HCEC 1CT (cell line): Measurements from ENCODE around the gene IKZF3.
A peak's percentile ranks its signal among the peaks of the same experiment; 100 is the strongest.
"Not testable (repeated sequence)": the region's sequence is repeated elsewhere in the genome, so short reads cannot be mapped to it uniquely, and the experiment has no call there.

ENCODE experiments used
- DNase-seq: peaks from one replicate; pipeline ENCODE4 v3.0.0-alpha.2; 2017

Gene IKZF3

GRCh38 chr17:39855911-39856649, 8.0 kb downstream of the IKZF3 start:
- DNase-seq = not testable (repeated sequence)

DNA sequence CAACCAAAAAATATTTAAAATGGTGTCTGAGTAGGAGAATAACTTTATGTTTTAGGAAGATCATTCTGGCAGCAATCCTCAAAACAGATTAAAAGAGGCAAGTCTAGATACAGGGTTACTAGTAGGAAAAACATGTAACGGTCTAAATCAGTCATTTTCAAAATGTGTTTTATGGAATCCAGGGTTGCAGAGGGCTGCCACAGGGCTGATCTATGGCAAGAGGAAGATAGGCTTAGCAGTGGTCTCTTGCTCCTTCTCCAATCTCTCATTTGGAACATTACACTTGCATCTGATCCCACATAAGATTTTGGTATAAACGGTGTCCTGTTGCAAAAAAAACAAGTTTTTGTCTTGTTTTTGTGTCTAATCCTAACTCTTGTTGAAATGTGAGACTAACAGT, 9.2 kb downstream of the IKZF3 start:
- DNase-seq = no peak

DNA sequence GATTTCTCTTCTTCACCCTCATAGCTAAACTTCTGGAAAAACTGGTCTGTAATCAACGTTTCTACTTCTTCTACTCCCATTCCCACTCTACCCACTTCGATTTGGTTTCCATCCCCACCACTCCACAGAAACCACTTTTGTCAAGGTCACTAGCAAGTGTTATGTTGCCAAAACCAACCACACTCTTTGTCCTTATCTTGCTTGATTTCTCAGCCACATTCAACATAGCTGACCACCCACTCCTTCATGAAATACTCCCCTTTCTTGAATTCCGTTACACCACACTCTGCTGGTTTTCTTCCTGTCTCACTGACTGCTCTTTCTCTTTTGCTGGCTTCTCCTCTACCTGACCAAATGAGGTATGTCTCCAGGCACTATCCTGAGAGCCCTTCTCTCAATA, 11.9 kb downstream of the IKZF3 start:
- no peak for DNase-seq

GRCh38 chr17:39850186-39850585, 13.9 kb downstream of the IKZF3 start:
- not testable (repeated sequence) for DNase-seq

- no peak for DNase-seq
Measured at GRCh38 chr17:39848600-39848999, 15.5 kb downstream of the IKZF3 start.

DNA sequence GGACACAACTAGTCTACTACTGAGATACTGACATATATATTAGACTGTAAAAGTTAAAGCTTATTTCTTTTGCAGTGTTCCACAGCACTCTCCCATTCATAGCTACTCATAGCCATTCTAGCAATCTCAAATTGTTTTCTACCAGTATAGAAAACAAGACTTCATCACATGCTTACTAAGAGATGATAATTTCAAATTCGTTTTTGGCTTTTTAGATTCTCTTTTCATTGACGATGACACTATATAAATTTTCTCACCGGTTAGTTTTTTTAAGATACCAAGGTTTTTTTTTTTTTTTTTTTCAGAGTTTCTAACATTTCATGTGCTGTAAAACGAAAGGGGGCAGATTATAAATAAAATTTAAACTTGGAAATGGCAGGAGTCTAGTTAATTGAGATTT, 17.9 kb downstream of the IKZF3 start:
- no peak for DNase-seq

- DNase-seq = peak; percentile 10
Measured at GRCh38 chr17:39845052-39845846, 18.9 kb downstream of the IKZF3 start.

DNA sequence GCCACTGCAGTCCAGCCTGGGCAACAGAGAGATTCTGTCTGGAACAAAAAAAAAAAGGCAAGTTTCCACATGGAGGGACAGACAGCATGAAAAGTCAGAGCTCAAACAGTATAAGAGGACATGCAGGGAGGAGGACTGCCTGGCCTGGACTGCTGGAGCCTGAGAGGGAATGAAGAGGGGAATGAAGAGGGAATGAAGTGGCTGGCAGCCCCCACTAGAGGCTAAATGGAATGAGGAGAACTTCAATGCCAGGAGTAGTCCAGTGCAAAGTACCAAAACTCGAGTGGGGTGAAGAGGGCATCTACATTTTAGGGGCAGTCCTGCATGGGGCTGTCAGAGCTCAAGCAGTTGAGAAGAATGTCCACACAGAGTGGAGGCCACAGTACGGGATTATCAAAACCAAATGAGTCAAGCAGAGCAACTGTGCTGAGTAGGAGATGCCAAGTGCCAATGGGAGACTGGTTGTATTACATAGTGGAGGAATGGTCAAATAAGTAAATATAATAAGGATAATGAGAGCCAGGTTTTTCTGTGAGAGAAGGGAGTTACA, 22.9 kb downstream of the IKZF3 start:
- DNase-seq = no peak

DNA sequence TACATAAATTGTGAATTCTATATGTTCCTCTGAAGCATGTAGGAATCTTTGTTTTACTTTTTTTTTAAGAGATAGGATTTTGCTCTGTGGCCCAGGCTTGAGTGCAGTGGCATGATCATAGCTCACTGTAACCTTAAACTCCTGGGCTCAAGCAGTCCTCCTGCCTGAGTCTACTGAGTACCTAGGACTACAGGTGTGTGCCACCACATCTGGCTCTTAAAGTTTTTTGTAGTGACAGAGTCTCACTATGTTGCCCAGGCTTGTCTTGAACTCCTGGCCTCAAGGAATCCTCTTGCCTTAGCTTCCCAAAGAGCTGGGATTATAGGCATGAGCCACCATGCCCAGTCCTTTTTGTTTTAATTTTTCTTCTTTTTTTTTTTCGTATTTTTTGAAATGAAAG, 25.3 kb downstream of the IKZF3 start:
- no peak for DNase-seq

DNA sequence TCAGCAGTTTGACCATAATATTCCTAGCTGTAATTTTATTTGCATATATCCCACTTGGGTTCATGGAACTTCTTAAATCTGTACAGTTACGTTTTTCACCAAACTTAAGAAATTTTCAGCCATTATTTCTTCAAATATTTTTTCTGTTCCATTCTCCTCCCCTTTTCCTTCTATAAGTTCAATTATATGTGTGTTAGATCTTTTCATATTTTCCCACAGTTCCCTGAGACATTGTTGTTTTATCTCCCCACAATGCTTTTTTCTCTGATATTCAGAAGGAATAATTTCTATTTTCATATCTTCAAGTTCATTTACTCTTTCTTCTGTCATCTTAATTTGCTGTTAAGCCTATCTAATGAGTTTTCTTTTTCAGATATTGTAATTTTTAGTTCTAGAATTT, 26.1 kb downstream of the IKZF3 start:
- no peak for DNase-seq

DNA sequence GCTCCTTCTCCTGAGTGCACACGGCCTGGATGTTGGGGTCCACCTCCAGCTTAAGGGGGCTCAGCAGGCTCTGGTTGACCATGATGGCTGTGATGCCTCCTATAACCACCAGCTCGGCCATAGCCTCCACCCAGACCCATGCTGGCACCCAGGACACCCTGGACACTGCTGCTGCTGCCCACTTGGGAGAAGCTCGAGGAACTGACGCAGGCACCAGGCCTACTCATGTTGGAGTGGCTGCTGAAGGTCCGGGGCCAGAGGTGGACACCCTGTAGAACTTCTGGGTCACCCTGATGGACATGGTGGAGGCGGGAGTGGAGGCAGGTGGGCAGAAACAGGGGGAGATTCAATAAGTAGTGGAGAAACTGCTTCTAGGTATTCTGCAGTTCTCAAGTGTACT, 28.0 kb downstream of the IKZF3 start:
- DNase-seq = no peak

DNA sequence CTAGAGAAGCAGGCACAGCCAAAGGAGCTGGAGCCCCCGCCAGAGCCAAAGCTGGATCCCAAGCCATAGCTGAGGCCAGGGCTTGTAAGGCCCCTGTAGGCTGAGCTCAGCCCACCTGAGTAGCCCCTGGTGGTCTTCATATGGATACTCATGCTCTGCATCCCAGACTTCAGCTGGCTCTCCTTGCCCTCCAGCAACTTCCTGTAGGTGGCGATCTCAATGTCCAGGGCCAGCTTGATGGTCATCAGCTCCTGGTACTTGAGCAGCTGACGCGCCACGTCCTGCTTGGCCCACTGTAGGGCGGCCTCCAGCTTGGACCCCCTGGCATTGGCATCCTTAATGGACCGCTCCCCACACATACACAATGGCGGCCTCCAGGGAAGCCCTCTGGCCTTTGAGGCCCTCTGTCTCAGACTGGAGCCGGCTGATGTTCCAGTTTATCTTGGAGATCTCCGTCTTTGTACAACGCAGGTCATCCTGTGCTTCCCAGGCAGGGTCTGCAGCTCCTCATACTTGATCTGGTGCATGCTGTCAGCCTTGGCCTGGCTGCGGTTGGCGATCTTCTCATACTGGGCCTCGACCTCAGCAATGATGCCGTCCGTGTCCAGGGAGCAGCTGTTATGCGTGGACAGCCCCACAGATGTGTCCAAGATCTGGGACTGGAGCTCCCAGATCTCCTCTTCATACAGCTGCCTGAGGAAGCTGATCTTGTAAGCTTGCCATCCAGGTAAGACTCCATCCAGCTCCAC, 28.9 kb downstream of the IKZF3 start:
- no peak for DNase-seq

GRCh38 chr17:39834017-39834416, 30.1 kb downstream of the IKZF3 start:
- no peak for DNase-seq

DNA sequence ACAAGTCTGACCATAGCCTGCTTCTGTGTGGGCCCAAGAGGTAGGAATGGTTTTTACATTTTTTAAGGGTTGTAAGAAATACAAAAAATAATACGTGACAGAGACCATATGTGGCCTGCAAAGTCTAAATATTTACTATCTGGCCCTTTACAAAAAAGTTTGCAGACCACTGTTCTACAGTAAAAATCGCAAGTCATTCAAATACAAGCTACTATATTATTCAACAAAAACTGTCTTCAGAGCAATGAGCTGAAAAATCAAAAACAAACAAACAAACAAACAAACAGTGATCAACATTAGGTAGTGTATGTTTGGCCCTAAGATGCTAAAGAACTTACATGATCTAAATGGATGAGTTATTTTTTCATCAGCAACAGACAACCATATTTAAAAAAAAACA, 32.5 kb downstream of the IKZF3 start:
- no peak for DNase-seq

DNA sequence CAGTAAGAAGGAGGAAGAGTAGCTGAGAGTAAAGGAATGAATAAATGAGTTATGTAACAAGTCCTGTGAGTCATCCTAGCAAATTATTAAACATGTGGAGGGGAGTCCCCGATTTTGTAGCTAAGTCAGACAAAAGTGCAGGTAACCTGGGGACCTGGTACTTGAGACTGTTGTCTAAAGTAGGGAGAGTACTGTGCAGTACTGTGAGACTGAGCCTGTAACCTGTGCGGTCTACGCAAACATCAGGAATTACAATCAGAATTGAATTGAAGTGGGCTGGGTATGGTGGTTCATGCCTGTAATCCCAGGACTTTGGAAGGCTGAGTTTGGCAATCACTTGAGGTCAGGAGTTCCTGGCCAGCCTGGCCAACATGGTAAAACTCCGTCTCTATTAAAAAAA, 35.7 kb downstream of the IKZF3 start:
- no peak for DNase-seq

GRCh38 chr17:39826334-39826733, 37.8 kb downstream of the IKZF3 start:
- DNase-seq = no peak

DNA sequence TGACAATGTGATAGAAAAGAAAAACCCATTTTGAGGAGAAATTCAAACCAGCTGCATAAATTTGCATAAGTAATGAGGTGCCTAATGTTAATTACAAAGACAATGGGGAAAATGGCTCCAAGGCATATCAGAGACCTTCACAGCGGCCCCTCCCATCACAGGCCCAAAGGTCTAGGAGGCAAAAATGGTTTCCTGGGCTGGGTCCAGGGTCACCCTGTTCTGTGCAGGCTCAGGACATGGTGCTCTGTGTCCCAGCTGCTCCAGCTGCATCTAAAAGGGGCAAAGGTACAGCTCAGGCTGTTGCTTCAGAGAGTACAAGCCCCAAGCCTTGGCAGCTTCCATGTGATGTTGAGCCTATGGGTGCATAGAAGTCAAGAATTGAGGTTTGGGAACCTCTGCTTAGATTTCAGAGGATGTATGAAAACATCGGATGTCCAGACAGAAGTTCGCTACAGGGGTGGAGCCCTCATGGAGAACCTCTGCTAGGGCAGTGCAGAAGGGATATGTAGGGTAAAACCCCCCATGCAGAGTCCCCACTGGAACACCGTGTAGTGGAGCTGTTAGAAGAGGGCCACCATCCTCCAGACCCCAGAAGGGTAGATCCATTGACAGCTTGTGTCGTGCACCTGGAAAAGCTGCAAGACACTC, 40.6 kb downstream of the IKZF3 start:
- no peak for DNase-seq

DNA sequence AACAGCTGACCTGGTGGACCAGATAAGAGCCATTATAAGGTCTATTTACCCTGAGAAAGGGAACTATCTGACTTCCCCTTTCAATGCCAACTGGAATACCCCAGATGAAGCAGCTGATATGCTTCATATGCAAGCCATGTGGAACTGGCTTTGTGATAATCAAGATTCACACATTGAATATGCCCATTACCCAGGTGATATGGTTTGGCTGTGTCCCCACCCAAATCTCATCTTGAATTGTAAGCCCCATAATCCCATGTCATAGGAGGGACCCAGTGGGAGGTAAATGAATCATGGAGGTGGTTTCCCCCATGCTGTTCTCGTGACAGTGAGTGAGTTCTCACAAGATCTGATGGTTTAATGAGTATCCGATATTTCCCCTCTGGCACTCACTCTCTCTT, 42.1 kb downstream of the IKZF3 start:
- DNase-seq = no peak

GRCh38 chr17:39820987-39821386, 43.1 kb downstream of the IKZF3 start:
- DNase-seq = no peak

GRCh38 chr17:39820541-39820940, 43.6 kb downstream of the IKZF3 start:
- no peak for DNase-seq

DNA sequence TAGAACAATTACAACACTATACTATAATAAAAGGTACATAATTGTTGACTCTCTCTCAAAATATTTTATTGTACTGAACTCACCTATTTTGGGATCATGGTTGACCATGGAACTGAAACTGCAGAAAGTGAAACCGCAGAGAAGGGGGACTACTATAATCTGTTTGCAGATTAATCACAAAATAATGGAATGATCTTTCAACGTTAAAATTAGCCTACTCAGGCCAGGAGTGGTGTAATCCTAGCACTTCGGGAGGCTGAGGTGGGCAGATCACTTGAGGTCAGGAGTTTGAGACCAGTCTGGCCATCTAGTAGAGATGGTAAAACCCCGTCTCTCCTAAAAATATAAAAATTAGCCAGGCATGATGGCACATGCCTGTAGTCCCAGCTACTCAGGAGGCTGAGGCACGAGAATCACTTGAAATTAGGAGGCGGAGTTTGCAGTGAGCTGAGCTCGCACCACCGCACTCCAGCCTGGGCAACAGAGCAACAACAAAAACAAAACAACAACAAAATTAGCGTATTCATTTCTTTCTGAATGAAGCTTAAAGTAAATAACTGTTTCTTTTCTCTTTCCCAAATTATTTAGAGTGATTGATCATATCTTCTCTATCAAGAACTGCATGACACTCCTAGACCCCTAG, 45.6 kb downstream of the IKZF3 start:
- no peak for DNase-seq

DNA sequence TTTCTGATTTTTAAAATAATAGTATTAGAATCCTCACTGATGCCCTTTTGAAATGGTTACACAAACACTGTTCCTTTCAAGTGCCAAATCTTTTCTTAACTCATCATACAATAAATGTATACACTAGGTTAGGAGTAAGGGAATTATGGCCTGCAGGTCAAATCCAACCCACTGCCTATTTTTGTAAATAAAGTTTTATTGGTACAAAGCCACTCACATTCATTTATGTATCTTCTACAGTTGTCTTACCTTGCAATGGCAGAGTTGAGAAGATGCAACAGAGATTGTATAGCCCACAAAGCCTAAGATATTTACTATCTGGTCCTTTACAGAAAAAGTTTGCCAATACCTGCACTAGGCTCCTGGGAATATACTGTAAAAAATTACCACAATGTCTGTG, 47.8 kb downstream of the IKZF3 start:
- DNase-seq = no peak
